ENCODE measurements around the gene KCNJ2.

KCNJ2 gene

GRCh38 chr17:70206361-70207010 lies 37.2 kb downstream of the KCNJ2 start:
- no peak for DNase-seq

- no peak for DNase-seq
Observed at GRCh38 chr17:70207184-70207583, 37.9 kb downstream of the KCNJ2 start.

GRCh38 chr17:70208080-70208794 lies 38.9 kb downstream of the KCNJ2 start:
- no peak for DNase-seq

GRCh38 chr17:70208825-70209555 lies 39.7 kb downstream of the KCNJ2 start:
- no peak for DNase-seq

GRCh38 chr17:70215656-70216055 lies 46.3 kb downstream of the KCNJ2 start:
- no peak for DNase-seq

GRCh38 chr17:70217571-70217970 lies 48.2 kb downstream of the KCNJ2 start:
- no peak for DNase-seq

GRCh38 chr17:70225276-70225675 lies 55.9 kb downstream of the KCNJ2 start:
- no peak for DNase-seq

Measured in activated effector memory CD4-positive, alpha-beta T cell treated with anti-CD3 and anti-CD28 coated beads, Interleukin-2, amount 50 U/mL, for 16 hours (primary cell).